ENCODE data around the gene TMX4. TPM values are rescaled to one million over a fixed set of nuclear protein-coding genes. Genes with fewer than 3 reads are reported as not detected.

The TMX4 gene
- total and polyA plus RNA-seq, 2 experiments from 2014 or later = 27.5 to 50.5 TPM

- no peaks in the 10 kb centered on the region for H3K27me3 ChIP-seq
- H3K27ac ChIP-seq = no peak overlapping the region
- no peaks in the 10 kb centered on the region for H3K9me3 ChIP-seq (ENCODE audit: low read depth)
- H3K36me3 ChIP-seq (replicated peaks; ENCODE audit: insufficient read depth, low read depth) = no peaks in the 10 kb centered on the region
- TF ChIP-seq EZH2phosphoT487 (IDR thresholded peaks at IDR 0.05; ENCODE audit: low read depth, severe bottlenecking, unreplicated experiment) (no peak), EZH2 (IDR thresholded peaks at IDR 0.05; ENCODE audit: borderline replicate concordance) (no peak)
- TF ChIP-seq, protein P1, sequence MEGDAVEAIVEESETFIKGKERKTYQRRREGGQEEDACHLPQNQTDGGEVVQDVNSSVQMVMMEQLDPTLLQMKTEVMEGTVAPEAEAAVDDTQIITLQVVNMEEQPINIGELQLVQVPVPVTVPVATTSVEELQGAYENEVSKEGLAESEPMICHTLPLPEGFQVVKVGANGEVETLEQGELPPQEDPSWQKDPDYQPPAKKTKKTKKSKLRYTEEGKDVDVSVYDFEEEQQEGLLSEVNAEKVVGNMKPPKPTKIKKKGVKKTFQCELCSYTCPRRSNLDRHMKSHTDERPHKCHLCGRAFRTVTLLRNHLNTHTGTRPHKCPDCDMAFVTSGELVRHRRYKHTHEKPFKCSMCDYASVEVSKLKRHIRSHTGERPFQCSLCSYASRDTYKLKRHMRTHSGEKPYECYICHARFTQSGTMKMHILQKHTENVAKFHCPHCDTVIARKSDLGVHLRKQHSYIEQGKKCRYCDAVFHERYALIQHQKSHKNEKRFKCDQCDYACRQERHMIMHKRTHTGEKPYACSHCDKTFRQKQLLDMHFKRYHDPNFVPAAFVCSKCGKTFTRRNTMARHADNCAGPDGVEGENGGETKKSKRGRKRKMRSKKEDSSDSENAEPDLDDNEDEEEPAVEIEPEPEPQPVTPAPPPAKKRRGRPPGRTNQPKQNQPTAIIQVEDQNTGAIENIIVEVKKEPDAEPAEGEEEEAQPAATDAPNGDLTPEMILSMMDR (IDR thresholded peaks at IDR 0.05; ENCODE audit: poor library complexity) = no peak
- H3K4me2 ChIP-seq = no peak overlapping the region
- H3K4me1 ChIP-seq (ENCODE audit: insufficient read depth) = no peaks in the 10 kb centered on the region
- H4K20me1 ChIP-seq (ENCODE audit: insufficient read depth, poor library complexity, severe bottlenecking) = no peaks in the 10 kb centered on the region
- no peak overlapping the region for H2AFZ ChIP-seq
- H3K79me2 ChIP-seq = no peaks in the 10 kb centered on the region
- no peak overlapping the region for H3K4me3 ChIP-seq
- H3K9me2 ChIP-seq (replicated peaks; ENCODE audit: insufficient read depth) = no peaks in the 10 kb centered on the region
- no peak for DNase-seq (ENCODE audit: low spot score)
Measured at GRCh38 chr20:8060977-8061376, 41.4 kb upstream of the TMX4 start.

DNA sequence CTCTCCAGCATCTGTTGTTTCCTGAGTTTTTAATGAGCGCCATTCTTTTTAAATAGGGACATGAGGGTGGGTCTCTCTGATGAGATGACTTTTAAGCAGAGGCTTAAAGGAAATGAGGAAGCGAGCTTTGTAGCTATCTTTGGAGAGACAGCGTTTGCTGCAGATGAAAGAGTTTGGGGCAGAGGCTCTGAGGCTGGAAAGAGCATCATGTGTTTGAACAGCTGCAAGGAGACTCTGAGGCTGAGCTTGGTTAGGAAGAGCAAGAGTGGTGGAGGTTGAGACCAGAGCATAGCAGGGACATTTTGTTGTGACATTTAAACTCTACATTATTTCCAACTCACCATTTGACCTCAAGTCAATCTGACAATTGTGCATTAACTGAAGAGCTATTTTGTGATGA, 38.3 kb upstream of the TMX4 start:
- 60% methylated on average over 3 of the region's 3 CpGs for WGBS (ENCODE audit: low lambda C conversion rate, missing lambda C conversion rate)

GRCh38 chr20:8055096-8055495, 35.5 kb upstream of the TMX4 start:
- no peak overlapping the region for H3K4me2 ChIP-seq
- no peak for DNase-seq (ENCODE audit: low spot score)
- TF ChIP-seq, protein P1 (IDR thresholded peaks at IDR 0.05; ENCODE audit: poor library complexity) = no peak
- TF ChIP-seq EZH2 (IDR thresholded peaks at IDR 0.05; ENCODE audit: borderline replicate concordance) (no peak), EZH2phosphoT487 (IDR thresholded peaks at IDR 0.05; ENCODE audit: low read depth, severe bottlenecking, unreplicated experiment) (no peak)
- no peaks in the 10 kb centered on the region for H3K79me2 ChIP-seq
- no peaks in the 10 kb centered on the region for H4K20me1 ChIP-seq (ENCODE audit: insufficient read depth, poor library complexity, severe bottlenecking)
- no peaks in the 10 kb centered on the region for H3K27me3 ChIP-seq
- no peak overlapping the region for H3K4me3 ChIP-seq
- H2AFZ ChIP-seq = no peak overlapping the region
- H3K36me3 ChIP-seq (replicated peaks; ENCODE audit: insufficient read depth, low read depth) = no peaks in the 10 kb centered on the region
- no peaks in the 10 kb centered on the region for H3K9me3 ChIP-seq (ENCODE audit: low read depth)
- no peaks in the 10 kb centered on the region for H3K4me1 ChIP-seq (ENCODE audit: insufficient read depth)
- WGBS (ENCODE audit: low lambda C conversion rate, missing lambda C conversion rate) = 79% methylated on average over 3 of the region's 3 CpGs
- no peak overlapping the region for H3K27ac ChIP-seq
- H3K9me2 ChIP-seq (replicated peaks; ENCODE audit: insufficient read depth) = no peaks in the 10 kb centered on the region

More for the DNA sequence above, 38.3 kb upstream of the TMX4 start:
- Histone ChIP-seq H3K9me3 (ENCODE audit: low read depth) (no peaks in the 10 kb centered on the region), H3K9me2 (replicated peaks; ENCODE audit: insufficient read depth) (no peaks in the 10 kb centered on the region), H3K4me3 (no peak overlapping the region), H2AFZ (no peak overlapping the region), H3K4me2 (no peak overlapping the region), H3K4me1 (ENCODE audit: insufficient read depth) (no peaks in the 10 kb centered on the region), H3K27me3 (no peaks in the 10 kb centered on the region), H3K27ac (no peak overlapping the region), H3K36me3 (replicated peaks; ENCODE audit: insufficient read depth, low read depth) (no peaks in the 10 kb centered on the region), H3K79me2 (no peaks in the 10 kb centered on the region), H4K20me1 (ENCODE audit: insufficient read depth, poor library complexity, severe bottlenecking) (no peaks in the 10 kb centered on the region)
- TF ChIP-seq EZH2 (IDR thresholded peaks at IDR 0.05; ENCODE audit: borderline replicate concordance) = no peak
- TF ChIP-seq, protein P1 (IDR thresholded peaks at IDR 0.05; ENCODE audit: poor library complexity) = no peak
- no peak for TF ChIP-seq EZH2phosphoT487 (IDR thresholded peaks at IDR 0.05; ENCODE audit: low read depth, severe bottlenecking, unreplicated experiment)
- no peak for DNase-seq (ENCODE audit: low spot score)
